Measurements from ENCODE around the gene NIPAL3. TPM values are rescaled to one million over a fixed set of nuclear protein-coding genes. Genes with fewer than 3 reads are reported as not detected.

The NIPAL3 gene
- total RNA-seq, 2 experiments from 2014 or later, result 11.7 to 25.3 TPM

DNA sequence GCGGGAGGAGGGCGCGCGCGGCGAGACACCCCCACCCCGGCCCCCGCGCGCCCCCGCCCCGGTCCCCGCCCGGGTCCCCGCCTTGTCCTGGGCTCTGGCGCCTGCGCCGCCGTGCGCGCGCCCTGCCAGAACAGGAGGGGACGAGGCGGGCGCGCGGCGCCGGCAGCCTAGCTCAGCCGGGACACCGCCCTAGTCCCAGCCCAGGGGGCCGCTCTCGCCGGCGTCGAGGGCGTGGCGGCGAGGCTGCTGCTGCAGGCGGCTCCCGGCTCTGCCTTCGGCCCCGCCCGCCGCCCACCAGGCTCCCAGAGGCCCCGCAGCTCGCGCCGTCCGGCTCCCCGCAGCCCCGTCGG lies 87.1 kb downstream of the NIPAL3 start, which contains the start of gene RCAN3:
RCAN3 (plus strand) TSS at position 128 of the 350 bp plus-strand sequence. CDS start 11,537 bp downstream, outside the sequence.
- Histone ChIP-seq H3K4me2 (ENCODE audit: low read length) (peak within 1 kb of the TSS; percentile 80), H4K20me1 (ENCODE audit: insufficient read depth, low read length) (no peaks in the 10 kb centered on the region), H3K9me2 (ENCODE audit: insufficient read depth, low read length) (no peaks in the 10 kb centered on the region), H3K9me3 (ENCODE audit: low read length) (no peaks in the 10 kb centered on the region), H3K4me1 (ENCODE audit: insufficient read depth, low read length, poor library complexity, severe bottlenecking) (peaks cover 59% of the 10 kb centered on the region), H3K4me3 (ENCODE audit: low read depth, low read length, poor library complexity, severe bottlenecking) (peak within 1 kb of the TSS; percentile 84), H3K36me3 (ENCODE audit: insufficient read depth, low read length) (no peaks in the 10 kb centered on the region), H3K27ac (ENCODE audit: low read depth, low read length, poor library complexity, severe bottlenecking) (peak within 1 kb of the TSS; percentile 72), H3K79me2 (ENCODE audit: insufficient read depth, low read depth, low read length) (peaks cover 44% of the 10 kb centered on the region), H2AFZ (ENCODE audit: low read length) (peak within 1 kb of the TSS; percentile 64)
- no TSS peak for BruUV-seq (replicated peaks)
- peak; percentile 94 for DNase-seq (ENCODE audit: low spot score)
- ChIA-PET POLR2A (interaction anchor here (0.6 to 4.1 kb wide), 9 partner anchors 16 to 137 kb away, joined by 3 to 29 read pairs (median 5); no protein-coding TSS in a partner anchor), CTCF (ENCODE audit: unreplicated experiment) (no interaction called here)
- TF ChIP-seq, protein P1, sequence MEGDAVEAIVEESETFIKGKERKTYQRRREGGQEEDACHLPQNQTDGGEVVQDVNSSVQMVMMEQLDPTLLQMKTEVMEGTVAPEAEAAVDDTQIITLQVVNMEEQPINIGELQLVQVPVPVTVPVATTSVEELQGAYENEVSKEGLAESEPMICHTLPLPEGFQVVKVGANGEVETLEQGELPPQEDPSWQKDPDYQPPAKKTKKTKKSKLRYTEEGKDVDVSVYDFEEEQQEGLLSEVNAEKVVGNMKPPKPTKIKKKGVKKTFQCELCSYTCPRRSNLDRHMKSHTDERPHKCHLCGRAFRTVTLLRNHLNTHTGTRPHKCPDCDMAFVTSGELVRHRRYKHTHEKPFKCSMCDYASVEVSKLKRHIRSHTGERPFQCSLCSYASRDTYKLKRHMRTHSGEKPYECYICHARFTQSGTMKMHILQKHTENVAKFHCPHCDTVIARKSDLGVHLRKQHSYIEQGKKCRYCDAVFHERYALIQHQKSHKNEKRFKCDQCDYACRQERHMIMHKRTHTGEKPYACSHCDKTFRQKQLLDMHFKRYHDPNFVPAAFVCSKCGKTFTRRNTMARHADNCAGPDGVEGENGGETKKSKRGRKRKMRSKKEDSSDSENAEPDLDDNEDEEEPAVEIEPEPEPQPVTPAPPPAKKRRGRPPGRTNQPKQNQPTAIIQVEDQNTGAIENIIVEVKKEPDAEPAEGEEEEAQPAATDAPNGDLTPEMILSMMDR (conservative IDR thresholded peaks at IDR 0.05; ENCODE audit: low read length), result no peak
- TF ChIP-seq EZH2phosphoT487 (IDR thresholded peaks at IDR 0.05; ENCODE audit: borderline replicate concordance, low read depth, low read length), result no peak
- intact Hi-C loops (cut with micrococcal nuclease; ENCODE audit: unreplicated experiment), result loop anchor here (2.0 to 5.0 kb wide), 5 partner anchors 20 to 315 kb away; partner anchors contain the start of genes IFNLR1 and SRRM1

DNA sequence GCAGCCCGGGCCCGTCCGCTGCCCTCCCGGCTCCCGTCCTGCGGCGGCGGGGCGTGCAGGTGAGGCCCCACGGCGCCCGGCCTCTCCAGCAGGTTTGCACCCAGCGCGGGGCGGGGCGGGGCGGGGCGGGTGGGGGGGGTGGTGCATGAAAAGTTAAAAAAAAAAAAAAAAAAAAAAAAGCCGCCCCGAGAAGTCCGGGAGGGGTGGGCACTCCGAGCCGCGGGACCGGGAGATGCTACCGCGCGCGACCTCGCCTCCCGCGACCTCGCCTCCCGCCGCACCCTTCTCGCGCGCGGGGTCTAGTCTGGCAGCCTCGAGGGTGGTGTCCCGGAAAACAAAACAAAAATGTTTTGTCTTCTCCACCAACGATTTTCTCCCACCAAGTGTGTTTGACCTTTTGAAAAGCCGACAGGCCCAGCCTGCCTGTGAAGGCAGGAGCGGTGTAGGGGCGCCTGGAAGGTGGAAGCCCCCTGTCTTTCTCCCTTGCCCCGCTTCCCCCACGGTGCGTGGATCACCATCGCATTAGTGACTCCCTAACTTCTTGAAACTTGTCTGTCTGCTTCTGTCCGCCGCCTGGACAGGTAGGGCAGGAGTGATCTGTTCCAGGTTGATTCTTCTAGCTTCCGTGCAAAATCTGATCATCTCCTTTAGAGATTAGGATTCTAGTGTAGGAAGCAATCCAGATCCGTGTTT lies 87.6 kb downstream of the NIPAL3 start:
- no peaks in the 10 kb centered on the region for H3K9me3 ChIP-seq (ENCODE audit: low read length)
- H3K9me2 ChIP-seq (ENCODE audit: insufficient read depth, low read length), result no peaks in the 10 kb centered on the region
- peaks cover 64% of the 10 kb centered on the region for H3K4me1 ChIP-seq (ENCODE audit: insufficient read depth, low read length, poor library complexity, severe bottlenecking)
- peaks cover 4% of the 10 kb centered on the region; the same call in 1 of the 2 replicates for H3K36me3 ChIP-seq (ENCODE audit: insufficient read depth, low read length)
- no peak for DNase-seq (ENCODE audit: low spot score)
- peak overlapping the region; percentile 64 for H3K27ac ChIP-seq (ENCODE audit: low read depth, low read length, poor library complexity, severe bottlenecking)
- ChIA-PET CTCF (ENCODE audit: unreplicated experiment) (interaction anchor here (1.2 kb wide), 1 partner anchor 17 kb away, joined by 3 read pairs; no protein-coding TSS in a partner anchor), POLR2A (interaction anchor here (0.7 to 4.1 kb wide), 9 partner anchors 12 to 38 kb away, joined by 3 to 29 read pairs (median 6); no protein-coding TSS in a partner anchor)
- TF ChIP-seq, protein P1 (conservative IDR thresholded peaks at IDR 0.05; ENCODE audit: low read length), result no peak
- TF ChIP-seq EZH2phosphoT487 (IDR thresholded peaks at IDR 0.05; ENCODE audit: borderline replicate concordance, low read depth, low read length), result no peak
- no TSS peak for BruUV-seq (replicated peaks)
- peaks cover 49% of the 10 kb centered on the region for H3K79me2 ChIP-seq (ENCODE audit: insufficient read depth, low read depth, low read length)
- H2AFZ ChIP-seq (ENCODE audit: low read length), result peak overlapping the region; percentile 28; the same call in 1 of the 2 replicates
- peak overlapping the region; percentile 80 for H3K4me2 ChIP-seq (ENCODE audit: low read length)
- peak overlapping the region; percentile 84 for H3K4me3 ChIP-seq (ENCODE audit: low read depth, low read length, poor library complexity, severe bottlenecking)
- no peaks in the 10 kb centered on the region for H4K20me1 ChIP-seq (ENCODE audit: insufficient read depth, low read length)
- intact Hi-C loops (cut with micrococcal nuclease; ENCODE audit: unreplicated experiment), result loop anchor here (2.0 to 5.0 kb wide), 5 partner anchors 20 to 316 kb away; partner anchors contain the start of genes IFNLR1 and SRRM1
